ENCODE results near the gene YARS2. TPM values are rescaled to one million over a fixed set of nuclear protein-coding genes. Genes with fewer than 3 reads are reported as not detected.

Gene YARS2
- total and polyA plus RNA-seq, 2 donors, result 21.0 to 23.7 TPM

DNA sequence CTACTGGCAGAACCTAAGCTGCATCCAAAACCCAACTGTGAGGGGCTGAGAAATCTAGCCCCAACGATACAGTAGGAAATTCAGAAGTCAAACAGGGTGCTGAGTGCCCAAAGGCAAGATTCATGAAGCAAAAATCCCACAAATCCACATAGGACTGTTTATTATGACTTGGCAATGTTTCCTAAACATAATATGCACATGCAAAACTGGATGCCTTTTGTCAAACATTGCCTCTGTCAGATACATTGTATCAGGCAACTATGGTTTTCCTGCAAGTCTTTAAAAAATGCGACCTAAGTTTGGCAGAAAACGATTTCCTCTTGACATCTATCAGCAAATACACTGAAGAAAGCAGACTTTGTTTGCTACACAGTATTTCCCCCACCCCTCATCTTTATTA lies 27.3 kb upstream of the YARS2 start:
- H3K27me3 ChIP-seq (ENCODE audit: control insufficient read depth in 2 of 2, insufficient read depth in 1 of 2, low read length in 1 of 2), result no peaks in the 10 kb centered on the region
- H3K27ac ChIP-seq (ENCODE audit: low read depth in 1 of 2, low read length in 1 of 2), result no peak overlapping the region
- no peaks in the 10 kb centered on the region for H3K9me3 ChIP-seq (ENCODE audit: control insufficient read depth in 2 of 2, insufficient read depth in 1 of 2, low read length in 1 of 2)
- 71% methylated on average over 3 of the region's 3 CpGs for WGBS
- DNase-seq (ENCODE audit: low read depth in 6 of 9, low spot score in 9 of 9), result no peak
- no peak overlapping the region for H3K4me3 ChIP-seq (ENCODE audit: low read length in 2 of 2)
- no peaks in the 10 kb centered on the region for H3K36me3 ChIP-seq (ENCODE audit: control insufficient read depth in 2 of 2, insufficient read depth in 2 of 2, low read length in 1 of 2)
- H3K4me1 ChIP-seq (ENCODE audit: control insufficient read depth in 2 of 2, insufficient read depth in 2 of 2, low read length in 2 of 2), result peaks cover 0 to 2% of the 10 kb centered on the region in 2 donors

DNA sequence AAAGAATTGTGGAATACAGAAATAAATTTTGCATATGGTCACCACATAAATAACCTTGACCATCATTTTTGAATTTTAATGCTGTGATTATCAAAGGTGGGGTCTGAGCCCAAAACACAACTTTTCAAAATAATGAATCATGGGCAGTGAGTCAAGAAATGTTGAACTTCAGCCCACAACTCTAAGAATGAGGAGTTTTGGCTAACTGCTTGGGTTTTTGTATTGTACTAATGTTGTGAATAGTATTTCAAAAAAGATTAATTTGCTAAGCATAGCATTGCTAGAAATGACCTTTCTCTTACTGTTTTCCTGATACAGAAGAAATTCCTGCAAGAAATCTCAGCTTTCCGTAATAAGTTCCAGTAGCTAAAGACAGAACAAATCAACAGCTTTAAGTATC lies 24.4 kb upstream of the YARS2 start:
- DNase-seq (ENCODE audit: low read depth in 6 of 9, low spot score in 9 of 9), result no peak
- no peaks in the 10 kb centered on the region for H3K27me3 ChIP-seq (ENCODE audit: control insufficient read depth in 2 of 2, insufficient read depth in 1 of 2, low read length in 1 of 2)
- H3K27ac ChIP-seq (ENCODE audit: low read depth in 1 of 2, low read length in 1 of 2), result no peak overlapping the region
- H3K36me3 ChIP-seq (ENCODE audit: control insufficient read depth in 2 of 2, insufficient read depth in 2 of 2, low read length in 1 of 2), result no peaks in the 10 kb centered on the region
- H3K4me1 ChIP-seq (ENCODE audit: control insufficient read depth in 2 of 2, insufficient read depth in 2 of 2, low read length in 2 of 2), result peaks cover 0 to 2% of the 10 kb centered on the region in 2 donors
- WGBS, result 89% methylated on average over 1 of the region's 1 CpG
- no peak overlapping the region for H3K4me3 ChIP-seq (ENCODE audit: low read length in 2 of 2)
- no peaks in the 10 kb centered on the region for H3K9me3 ChIP-seq (ENCODE audit: control insufficient read depth in 2 of 2, insufficient read depth in 1 of 2, low read length in 1 of 2)

DNA sequence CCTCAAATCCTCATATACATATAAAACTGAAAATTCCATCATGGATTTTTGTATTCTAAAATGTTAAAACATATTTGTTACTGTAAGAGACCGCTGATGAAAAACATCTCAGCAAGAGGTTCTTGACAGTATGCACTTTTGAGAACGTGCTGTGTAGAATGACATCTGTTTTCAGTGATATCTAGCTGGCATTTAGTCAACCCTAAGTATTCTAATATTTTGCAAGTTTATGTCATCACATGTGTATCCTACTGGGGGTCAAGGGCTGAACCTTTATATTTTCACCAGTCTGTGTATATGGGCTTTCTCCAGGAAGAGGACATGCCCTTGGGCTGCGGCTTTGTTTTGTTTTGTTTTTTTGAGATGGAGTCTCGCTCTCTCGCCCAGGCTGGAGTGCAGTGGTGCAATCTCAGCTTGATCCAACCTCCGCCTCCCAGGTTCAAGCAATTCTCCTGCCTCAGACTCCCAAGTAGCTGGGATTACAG lies 22.0 kb upstream of the YARS2 start:
- WGBS, result 91% methylated on average over 6 of the region's 6 CpGs
- no peaks in the 10 kb centered on the region for H3K27me3 ChIP-seq (ENCODE audit: control insufficient read depth in 2 of 2, insufficient read depth in 1 of 2, low read length in 1 of 2)

DNA sequence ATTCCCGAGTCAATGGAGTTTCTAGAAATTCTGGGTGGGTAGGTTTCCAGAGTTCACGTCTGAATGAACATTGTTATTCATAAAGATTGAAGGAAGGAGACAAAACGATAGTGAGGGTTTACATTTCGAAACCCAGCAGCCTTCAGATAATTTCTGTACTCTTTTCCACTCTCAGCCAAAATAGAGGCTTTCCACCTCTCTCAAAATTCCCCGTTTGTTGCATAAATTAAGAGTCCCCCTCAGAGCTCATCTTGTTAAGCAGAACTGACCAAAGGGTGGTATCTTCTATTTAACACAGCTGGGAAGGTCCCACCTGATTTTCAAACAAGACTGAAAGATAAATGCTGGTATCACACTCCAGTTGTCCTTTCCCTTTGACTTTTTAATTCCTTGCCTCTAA lies 21.5 kb upstream of the YARS2 start:
- H3K9me3 ChIP-seq (ENCODE audit: control insufficient read depth in 2 of 2, insufficient read depth in 1 of 2, low read length in 1 of 2), result no peaks in the 10 kb centered on the region
- H3K4me3 ChIP-seq (ENCODE audit: low read length in 2 of 2), result no peak overlapping the region
- no peak overlapping the region for H3K27ac ChIP-seq (ENCODE audit: low read depth in 1 of 2, low read length in 1 of 2)
- H3K36me3 ChIP-seq (ENCODE audit: control insufficient read depth in 2 of 2, insufficient read depth in 2 of 2, low read length in 1 of 2), result no peaks in the 10 kb centered on the region
- 85% methylated on average over 5 of the region's 5 CpGs for WGBS
- H3K4me1 ChIP-seq (ENCODE audit: control insufficient read depth in 2 of 2, insufficient read depth in 2 of 2, low read length in 2 of 2), result peaks cover 0 to 2% of the 10 kb centered on the region in 2 donors
- H3K27me3 ChIP-seq (ENCODE audit: control insufficient read depth in 2 of 2, insufficient read depth in 1 of 2, low read length in 1 of 2), result no peaks in the 10 kb centered on the region
- no peak for DNase-seq (ENCODE audit: low read depth in 6 of 9, low spot score in 9 of 9)

More for the DNA sequence above, 22.0 kb upstream of the YARS2 start:
- Histone ChIP-seq H3K27ac (ENCODE audit: low read depth in 1 of 2, low read length in 1 of 2) (no peak overlapping the region), H3K36me3 (ENCODE audit: control insufficient read depth in 2 of 2, insufficient read depth in 2 of 2, low read length in 1 of 2) (no peaks in the 10 kb centered on the region), H3K9me3 (ENCODE audit: control insufficient read depth in 2 of 2, insufficient read depth in 1 of 2, low read length in 1 of 2) (no peaks in the 10 kb centered on the region), H3K4me1 (ENCODE audit: control insufficient read depth in 2 of 2, insufficient read depth in 2 of 2, low read length in 2 of 2) (peaks cover 0 to 2% of the 10 kb centered on the region in 2 donors), H3K4me3 (ENCODE audit: low read length in 2 of 2) (no peak overlapping the region)
- DNase-seq (ENCODE audit: low read depth in 6 of 9, low spot score in 9 of 9), result no peak

DNA sequence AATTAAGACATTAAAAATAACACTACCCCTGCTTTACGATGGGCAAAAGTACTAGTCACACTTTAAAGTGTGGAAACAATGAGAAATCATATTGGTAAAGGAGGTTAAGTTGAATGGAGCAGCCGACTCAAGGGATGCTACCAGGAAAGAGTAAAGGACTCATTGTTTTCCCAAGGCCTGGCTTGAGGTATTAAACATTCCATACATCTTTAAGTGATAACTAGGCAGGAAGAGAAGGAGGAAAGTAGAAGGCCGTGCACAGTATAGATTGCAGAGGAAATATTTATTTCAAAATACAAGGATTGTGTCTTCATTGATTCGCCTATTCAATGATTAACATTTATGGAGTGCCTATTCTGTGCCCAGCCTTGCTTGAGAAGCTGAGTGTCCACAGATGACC lies 20.6 kb upstream of the YARS2 start:
- 92% methylated on average over 4 of the region's 4 CpGs for WGBS

DNA sequence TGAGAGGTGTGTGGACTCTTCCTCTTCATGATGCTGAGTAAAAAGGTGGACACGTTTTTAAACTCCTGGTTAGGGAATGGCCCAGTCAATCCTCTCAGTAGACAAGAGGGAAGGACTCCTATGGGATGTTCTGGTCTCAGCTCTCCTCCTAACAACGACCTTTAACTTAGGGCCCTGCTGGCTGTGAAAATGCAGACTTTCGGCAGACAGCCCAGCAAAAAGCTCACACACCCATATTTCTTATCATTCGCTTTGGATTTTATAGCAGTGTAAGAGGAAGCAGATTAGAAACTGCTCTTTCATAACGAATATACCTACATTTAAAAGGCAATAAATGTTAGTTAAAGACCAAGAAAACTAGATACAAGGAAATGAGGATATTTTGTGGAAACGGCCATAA lies 18.0 kb upstream of the YARS2 start:
- no peak overlapping the region for H3K4me3 ChIP-seq (ENCODE audit: low read length in 2 of 2)
- H3K4me1 ChIP-seq (ENCODE audit: control insufficient read depth in 2 of 2, insufficient read depth in 2 of 2, low read length in 2 of 2), result no peaks in the 10 kb centered on the region
- H3K9me3 ChIP-seq (ENCODE audit: control insufficient read depth in 2 of 2, insufficient read depth in 1 of 2, low read length in 1 of 2), result no peaks in the 10 kb centered on the region
- H3K27ac ChIP-seq (ENCODE audit: low read depth in 1 of 2, low read length in 1 of 2), result no peak overlapping the region
- 82% methylated on average over 6 of the region's 6 CpGs for WGBS
- H3K36me3 ChIP-seq (ENCODE audit: control insufficient read depth in 2 of 2, insufficient read depth in 2 of 2, low read length in 1 of 2), result no peaks in the 10 kb centered on the region
- no peak for DNase-seq (ENCODE audit: low read depth in 6 of 9, low spot score in 9 of 9)
- no peaks in the 10 kb centered on the region for H3K27me3 ChIP-seq (ENCODE audit: control insufficient read depth in 2 of 2, insufficient read depth in 1 of 2, low read length in 1 of 2)

More for the DNA sequence above, 20.6 kb upstream of the YARS2 start:
- Histone ChIP-seq H3K36me3 (ENCODE audit: control insufficient read depth in 2 of 2, insufficient read depth in 2 of 2, low read length in 1 of 2) (no peaks in the 10 kb centered on the region), H3K27me3 (ENCODE audit: control insufficient read depth in 2 of 2, insufficient read depth in 1 of 2, low read length in 1 of 2) (no peaks in the 10 kb centered on the region), H3K9me3 (ENCODE audit: control insufficient read depth in 2 of 2, insufficient read depth in 1 of 2, low read length in 1 of 2) (no peaks in the 10 kb centered on the region), H3K4me3 (ENCODE audit: low read length in 2 of 2) (no peak overlapping the region), H3K27ac (ENCODE audit: low read depth in 1 of 2, low read length in 1 of 2) (no peak overlapping the region), H3K4me1 (ENCODE audit: control insufficient read depth in 2 of 2, insufficient read depth in 2 of 2, low read length in 2 of 2) (peaks cover 0 to 2% of the 10 kb centered on the region in 2 donors)
- DNase-seq (ENCODE audit: low read depth in 6 of 9, low spot score in 9 of 9), result no peak

DNA sequence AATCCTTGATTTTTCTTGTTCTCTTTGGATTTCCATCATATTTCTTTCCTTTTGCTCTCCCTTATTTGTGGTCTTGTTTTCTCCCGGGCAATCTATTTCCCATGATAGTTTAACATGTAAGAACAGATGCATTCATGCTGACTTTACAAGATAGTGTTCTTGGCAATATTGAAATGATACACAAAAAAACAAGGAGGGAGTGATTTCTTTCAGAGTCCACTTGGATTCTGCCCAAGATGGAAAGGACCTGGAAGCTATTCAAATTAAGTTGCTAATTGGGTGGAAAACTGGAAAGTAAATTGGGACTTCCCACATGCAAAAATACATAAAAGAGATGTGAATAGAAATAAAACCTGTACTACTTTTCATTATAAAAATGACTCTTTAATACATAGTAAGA lies 14.4 kb upstream of the YARS2 start:
- no peaks in the 10 kb centered on the region for H3K4me1 ChIP-seq (ENCODE audit: control insufficient read depth in 2 of 2, insufficient read depth in 2 of 2, low read length in 2 of 2)
- H3K27ac ChIP-seq (ENCODE audit: low read depth in 1 of 2, low read length in 1 of 2), result no peak overlapping the region
- 89% methylated on average over 1 of the region's 1 CpG for WGBS
- DNase-seq (ENCODE audit: low read depth in 6 of 9, low spot score in 9 of 9), result peak in 1 of 9 donors; percentile 15
- no peaks in the 10 kb centered on the region for H3K9me3 ChIP-seq (ENCODE audit: control insufficient read depth in 2 of 2, insufficient read depth in 1 of 2, low read length in 1 of 2)
- no peaks in the 10 kb centered on the region for H3K27me3 ChIP-seq (ENCODE audit: control insufficient read depth in 2 of 2, insufficient read depth in 1 of 2, low read length in 1 of 2)
- H3K4me3 ChIP-seq (ENCODE audit: low read length in 2 of 2), result no peak overlapping the region
- H3K36me3 ChIP-seq (ENCODE audit: control insufficient read depth in 2 of 2, insufficient read depth in 2 of 2, low read length in 1 of 2), result no peaks in the 10 kb centered on the region

DNA sequence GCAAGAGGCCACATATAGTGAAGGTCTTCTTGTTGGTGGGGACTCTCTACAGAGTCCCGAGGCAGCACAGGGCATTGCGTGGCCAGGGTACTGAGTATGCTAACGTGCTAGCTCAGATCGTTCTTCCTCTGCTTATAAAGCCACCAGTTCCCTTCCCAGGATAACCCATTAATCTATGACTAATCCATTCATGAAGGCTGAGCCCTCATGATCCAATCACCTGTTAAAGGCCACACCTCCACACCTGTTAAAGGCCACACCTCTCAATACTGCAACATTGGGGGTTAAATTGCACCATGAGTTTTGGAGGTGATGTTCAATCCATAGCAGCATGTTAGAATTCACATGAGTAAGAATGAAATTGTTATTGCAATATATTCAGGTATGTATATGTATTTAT lies 12.8 kb upstream of the YARS2 start:
- Histone ChIP-seq H3K4me3 (ENCODE audit: low read length in 2 of 2) (no peak overlapping the region), H3K4me1 (ENCODE audit: control insufficient read depth in 2 of 2, insufficient read depth in 2 of 2, low read length in 2 of 2) (no peaks in the 10 kb centered on the region), H3K36me3 (ENCODE audit: control insufficient read depth in 2 of 2, insufficient read depth in 2 of 2, low read length in 1 of 2) (no peaks in the 10 kb centered on the region), H3K27me3 (ENCODE audit: control insufficient read depth in 2 of 2, insufficient read depth in 1 of 2, low read length in 1 of 2) (no peaks in the 10 kb centered on the region), H3K27ac (ENCODE audit: low read depth in 1 of 2, low read length in 1 of 2) (no peak overlapping the region), H3K9me3 (ENCODE audit: control insufficient read depth in 2 of 2, insufficient read depth in 1 of 2, low read length in 1 of 2) (no peaks in the 10 kb centered on the region)
- DNase-seq (ENCODE audit: low read depth in 6 of 9, low spot score in 9 of 9), result no peak
- 90% methylated on average over 4 of the region's 4 CpGs for WGBS

DNA sequence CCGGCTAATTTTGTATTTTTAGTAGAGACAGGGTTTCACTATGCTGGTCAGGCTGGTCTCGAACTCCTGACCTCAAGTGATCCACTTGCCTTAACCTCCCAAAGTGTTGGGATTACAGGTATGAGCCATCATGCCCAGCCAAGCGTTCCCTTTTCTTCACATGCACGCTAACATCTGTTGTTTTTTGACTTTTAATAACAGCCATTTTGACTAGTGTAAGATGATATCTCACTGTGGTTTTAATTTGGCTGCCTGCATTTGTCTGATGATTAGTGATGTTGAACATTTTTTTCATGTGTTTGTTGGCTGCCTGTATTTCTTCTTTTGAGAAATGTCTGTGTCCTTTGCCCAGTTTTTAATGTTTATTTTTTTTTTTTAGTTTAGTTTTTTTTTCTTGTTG lies 10.2 kb upstream of the YARS2 start:
- Histone ChIP-seq H3K4me1 (ENCODE audit: control insufficient read depth in 2 of 2, insufficient read depth in 2 of 2, low read length in 2 of 2) (no peaks in the 10 kb centered on the region), H3K36me3 (ENCODE audit: control insufficient read depth in 2 of 2, insufficient read depth in 2 of 2, low read length in 1 of 2) (no peaks in the 10 kb centered on the region), H3K9me3 (ENCODE audit: control insufficient read depth in 2 of 2, insufficient read depth in 1 of 2, low read length in 1 of 2) (no peaks in the 10 kb centered on the region), H3K27ac (ENCODE audit: low read depth in 1 of 2, low read length in 1 of 2) (no peak overlapping the region), H3K27me3 (ENCODE audit: control insufficient read depth in 2 of 2, insufficient read depth in 1 of 2, low read length in 1 of 2) (no peaks in the 10 kb centered on the region), H3K4me3 (ENCODE audit: low read length in 2 of 2) (no peak overlapping the region)
- 81% methylated on average over 4 of the region's 4 CpGs for WGBS
- DNase-seq (ENCODE audit: low read depth in 6 of 9, low spot score in 9 of 9), result no peak

DNA sequence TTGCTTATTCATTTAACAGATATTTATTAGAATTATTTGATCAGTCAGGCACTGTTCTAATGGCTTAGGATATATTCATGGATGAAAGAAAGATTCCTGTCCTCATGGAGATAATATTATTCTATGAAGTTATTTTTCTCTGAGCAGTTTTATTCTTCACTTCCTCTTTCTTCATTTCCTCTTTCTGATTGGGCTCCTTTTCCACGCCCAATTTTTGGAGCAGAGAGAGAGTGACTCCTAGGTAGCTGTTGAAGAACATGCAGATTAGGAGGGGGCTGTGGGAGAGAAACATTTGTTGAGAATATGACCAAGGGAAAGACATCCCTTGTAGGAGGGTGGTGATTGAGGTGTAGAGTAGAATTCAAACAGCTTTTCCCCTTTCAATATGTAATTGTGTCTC lies 6.0 kb upstream of the YARS2 start:
- H3K9me3 ChIP-seq (ENCODE audit: control insufficient read depth in 2 of 2, insufficient read depth in 1 of 2, low read length in 1 of 2), result no peaks in the 10 kb centered on the region
- no peaks in the 10 kb centered on the region for H3K4me1 ChIP-seq (ENCODE audit: control insufficient read depth in 2 of 2, insufficient read depth in 2 of 2, low read length in 2 of 2)
- H3K27ac ChIP-seq (ENCODE audit: low read depth in 1 of 2, low read length in 1 of 2), result no peak overlapping the region
- DNase-seq (ENCODE audit: low read depth in 6 of 9, low spot score in 9 of 9), result no peak
- H3K4me3 ChIP-seq (ENCODE audit: low read length in 2 of 2), result no peak overlapping the region
- no peaks in the 10 kb centered on the region for H3K27me3 ChIP-seq (ENCODE audit: control insufficient read depth in 2 of 2, insufficient read depth in 1 of 2, low read length in 1 of 2)
- no peaks in the 10 kb centered on the region for H3K36me3 ChIP-seq (ENCODE audit: control insufficient read depth in 2 of 2, insufficient read depth in 2 of 2, low read length in 1 of 2)
- 7% methylated on average over 1 of the region's 1 CpG for WGBS

Data from thymus (tissue), 11 donors.